Effector memory CD8-positive, alpha-beta T cell (primary cell): Measurements from ENCODE around the gene CNIH4.
"Not testable (repeated sequence)": the region's sequence is repeated elsewhere in the genome, so short reads cannot be mapped to it uniquely, and the experiment has no call there.

Experiments used
- ATAC-seq: fragments of 150-1000 bp; cut with Tn5 transposase; replicated peaks from 2 replicates; pipeline ENCODE4 v1.10.0; 2021; ENCODE audit warnings: mild to moderate bottlenecking, moderate library complexity
- DNase-seq, 3 experiments: peaks; one replicate each; pipeline ENCODE4 v3.0.0; 2021
- H3K27ac Mint-ChIP-seq, 2 donors: one replicate each; pipeline ENCODE4 v1.8.0; 2022; ENCODE audit warnings: mild to moderate bottlenecking in 2 of 2, mixed read lengths in 2 of 2, moderate library complexity in 2 of 2
- H3K27me3 Mint-ChIP-seq, 2 donors: one replicate each; pipeline ENCODE4 v1.8.0; 2022; ENCODE audit warnings: mixed read lengths in 2 of 2
- H3K36me3 Mint-ChIP-seq: one replicate; pipeline ENCODE4 v1.8.0; 2022; ENCODE audit warnings: mild to moderate bottlenecking, moderate library complexity, mixed read lengths; ENCODE audit not compliant: insufficient read depth
- H3K4me1 Mint-ChIP-seq, 2 donors: one replicate each; pipeline ENCODE4 v1.8.0; 2022; ENCODE audit warnings: low read depth in 2 of 2, mixed read lengths in 2 of 2
- H3K4me3 Mint-ChIP-seq, 2 donors: one replicate each; pipeline ENCODE4 v1.8.0; 2022; ENCODE audit warnings: mild to moderate bottlenecking in 2 of 2, mixed read lengths in 2 of 2, moderate library complexity in 2 of 2
- H3K9me3 Mint-ChIP-seq, 2 donors: one replicate each; pipeline ENCODE4 v1.8.0; 2022; ENCODE audit warnings: mixed read lengths in 2 of 2

CNIH4 gene

GRCh38 chr1:224392411-224393249 lies 36.0 kb downstream of the CNIH4 start:
- peaks cover 96% of the 10 kb centered on the region for H3K36me3 Mint-ChIP-seq
- H3K4me3 Mint-ChIP-seq, result no peak overlapping the region
- H3K9me3 Mint-ChIP-seq, result no peaks in the 10 kb centered on the region
- no peaks in the 10 kb centered on the region for H3K27me3 Mint-ChIP-seq
- peaks cover 0 to 7% of the 10 kb centered on the region in 2 donors for H3K4me1 Mint-ChIP-seq
- peak overlapping the region; percentile 23 to 80 for H3K27ac Mint-ChIP-seq
- no peak for ATAC-seq
- no peak for DNase-seq

- H3K27ac Mint-ChIP-seq, result peak overlapping the region in 1 of 2 donors; percentile 80
- ATAC-seq, result no peak
- H3K27me3 Mint-ChIP-seq, result no peaks in the 10 kb centered on the region
Measured at GRCh38 chr1:224393294-224393693, 36.6 kb downstream of the CNIH4 start.

GRCh38 chr1:224399887-224400286 lies 43.2 kb downstream of the CNIH4 start:
- peak overlapping the region in 1 of 2 donors; percentile 12 for H3K27ac Mint-ChIP-seq
- ATAC-seq (no peak), DNase-seq (no peak)
- no peak overlapping the region for H3K4me3 Mint-ChIP-seq
- peaks cover 96% of the 10 kb centered on the region for H3K36me3 Mint-ChIP-seq
- no peaks in the 10 kb centered on the region for H3K27me3 Mint-ChIP-seq
- peaks cover 10 to 17% of the 10 kb centered on the region in 2 donors for H3K4me1 Mint-ChIP-seq
- no peaks in the 10 kb centered on the region for H3K9me3 Mint-ChIP-seq

More at GRCh38 chr1:224393294-224393693, 36.6 kb downstream of the CNIH4 start:
- Mint-ChIP-seq H3K9me3 (no peaks in the 10 kb centered on the region), H3K36me3 (peaks cover 98% of the 10 kb centered on the region), H3K4me1 (peaks cover 0 to 5% of the 10 kb centered on the region in 2 donors), H3K4me3 (no peak overlapping the region)
- DNase-seq, result no peak

- Mint-ChIP-seq H3K4me3 (no peak overlapping the region), H3K27ac (peak overlapping the region; percentile 8 to 83), H3K4me1 (peaks cover 14 to 33% of the 10 kb centered on the region in 2 donors), H3K27me3 (no peaks in the 10 kb centered on the region), H3K9me3 (no peaks in the 10 kb centered on the region), H3K36me3 (peaks cover 91% of the 10 kb centered on the region)
- DNase-seq (no peak), ATAC-seq (no peak)
Measured at GRCh38 chr1:224402472-224403036, 45.9 kb downstream of the CNIH4 start.

- Mint-ChIP-seq H3K27ac (no peak overlapping the region), H3K4me3 (no peak overlapping the region), H3K27me3 (no peaks in the 10 kb centered on the region), H3K4me1 (peaks cover 13 to 37% of the 10 kb centered on the region in 2 donors), H3K9me3 (no peaks in the 10 kb centered on the region), H3K36me3 (peaks cover 90% of the 10 kb centered on the region)
- ATAC-seq, result no peak
- no peak for DNase-seq
Measured at GRCh38 chr1:224404916-224405603, 48.4 kb downstream of the CNIH4 start.

- DNase-seq, result no peak
- peaks cover 13 to 37% of the 10 kb centered on the region in 2 donors for H3K4me1 Mint-ChIP-seq
- no peak overlapping the region for H3K4me3 Mint-ChIP-seq
- H3K27ac Mint-ChIP-seq, result peak overlapping the region in 1 of 2 donors; percentile 52
- H3K27me3 Mint-ChIP-seq, result no peaks in the 10 kb centered on the region
- no peaks in the 10 kb centered on the region for H3K9me3 Mint-ChIP-seq
- ATAC-seq, result no peak
- peaks cover 91% of the 10 kb centered on the region for H3K36me3 Mint-ChIP-seq
Measured at GRCh38 chr1:224405604-224405970, 48.9 kb downstream of the CNIH4 start.

- Mint-ChIP-seq H3K9me3 (no peaks in the 10 kb centered on the region), H3K4me3 (no peak overlapping the region), H3K36me3 (peaks cover 91% of the 10 kb centered on the region), H3K27me3 (no peaks in the 10 kb centered on the region), H3K27ac (peak overlapping the region in 1 of 2 donors; percentile 52), H3K4me1 (peaks cover 15 to 34% of the 10 kb centered on the region in 2 donors)
- DNase-seq (no peak), ATAC-seq (no peak)
Measured at GRCh38 chr1:224406216-224406615, 49.5 kb downstream of the CNIH4 start.

- Mint-ChIP-seq H3K36me3 (peaks cover 90% of the 10 kb centered on the region), H3K4me1 (peaks cover 14 to 24% of the 10 kb centered on the region in 2 donors)
Measured at GRCh38 chr1:224407571-224408293, 51.1 kb downstream of the CNIH4 start.

GRCh38 chr1:224408294-224408590 lies 51.6 kb downstream of the CNIH4 start:
- no peaks in the 10 kb centered on the region for H3K27me3 Mint-ChIP-seq
- no peak overlapping the region for H3K27ac Mint-ChIP-seq
- no peaks in the 10 kb centered on the region for H3K9me3 Mint-ChIP-seq
- ATAC-seq (no peak), DNase-seq (no peak)
- H3K4me3 Mint-ChIP-seq, result no peak overlapping the region
- peaks cover 88% of the 10 kb centered on the region for H3K36me3 Mint-ChIP-seq
- peaks cover 14 to 24% of the 10 kb centered on the region in 2 donors for H3K4me1 Mint-ChIP-seq

More at GRCh38 chr1:224407571-224408293, 51.1 kb downstream of the CNIH4 start:
- ATAC-seq, result peak; percentile 39
- H3K4me3 Mint-ChIP-seq, result no peak overlapping the region
- DNase-seq, result no peak
- H3K27me3 Mint-ChIP-seq, result no peaks in the 10 kb centered on the region
- no peak overlapping the region for H3K27ac Mint-ChIP-seq
- H3K9me3 Mint-ChIP-seq, result no peaks in the 10 kb centered on the region

- Mint-ChIP-seq H3K27me3 (no peaks in the 10 kb centered on the region), H3K4me3 (no peak overlapping the region), H3K4me1 (peaks cover 8 to 18% of the 10 kb centered on the region in 2 donors), H3K9me3 (no peaks in the 10 kb centered on the region), H3K36me3 (peaks cover 94% of the 10 kb centered on the region), H3K27ac (peak overlapping the region in 1 of 2 donors; percentile 51)
- ATAC-seq, result peak; percentile 16
- DNase-seq, result no peak
Measured at GRCh38 chr1:224411766-224412165, 55.1 kb downstream of the CNIH4 start.

GRCh38 chr1:224420106-224420505 lies 63.4 kb downstream of the CNIH4 start:
- no peak overlapping the region for H3K4me3 Mint-ChIP-seq
- no peak for ATAC-seq
- no peak overlapping the region for H3K27ac Mint-ChIP-seq
- H3K4me1 Mint-ChIP-seq, result peaks cover 18 to 36% of the 10 kb centered on the region in 2 donors
- no peaks in the 10 kb centered on the region for H3K9me3 Mint-ChIP-seq
- no peaks in the 10 kb centered on the region for H3K27me3 Mint-ChIP-seq
- DNase-seq, result no peak
- H3K36me3 Mint-ChIP-seq, result peaks cover 98% of the 10 kb centered on the region

GRCh38 chr1:224425279-224425884 lies 68.7 kb downstream of the CNIH4 start:
- DNase-seq, result no peak
- Mint-ChIP-seq H3K27ac (peak overlapping the region; percentile 14 to 51), H3K9me3 (no peaks in the 10 kb centered on the region), H3K36me3 (peaks cover 91% of the 10 kb centered on the region), H3K27me3 (no peaks in the 10 kb centered on the region), H3K4me1 (peaks cover 25 to 53% of the 10 kb centered on the region in 2 donors), H3K4me3 (peak overlapping the region in 1 of 2 donors; percentile 2)
- ATAC-seq, result no peak

GRCh38 chr1:224426869-224427268 lies 70.2 kb downstream of the CNIH4 start:
- not testable (repeated sequence) for H3K9me3 Mint-ChIP-seq, H3K4me3 Mint-ChIP-seq, H3K27ac Mint-ChIP-seq, DNase-seq, H3K27me3 Mint-ChIP-seq, ATAC-seq
- H3K4me1 Mint-ChIP-seq, result peaks cover 31 to 62% of the 10 kb centered on the region in 2 donors
- peaks cover 86% of the 10 kb centered on the region for H3K36me3 Mint-ChIP-seq
